HUES6 (cell line): ENCODE data around the gene CT45A1.
"Not testable (repeated sequence)": the region's sequence is repeated elsewhere in the genome, so short reads cannot be mapped to it uniquely, and the experiment has no call there.

Experiments used
- H3K27ac ChIP-seq: 2 replicates; pipeline ENCODE4 v1.7.0; 2013; ENCODE audit warnings: low read depth, mild to moderate bottlenecking, low read length, inconsistent platforms
- H3K27me3 ChIP-seq: 2 replicates; pipeline ENCODE4 v1.6.1; 2013; ENCODE audit warnings: low read length; ENCODE audit not compliant: control insufficient read depth, insufficient read depth
- H3K36me3 ChIP-seq: 2 replicates; pipeline ENCODE4 v1.6.1; 2013; ENCODE audit warnings: low read length; ENCODE audit not compliant: control insufficient read depth, insufficient read depth
- H3K4me1 ChIP-seq: 2 replicates; pipeline ENCODE4 v1.6.1; 2013; ENCODE audit warnings: low read length; ENCODE audit not compliant: control insufficient read depth, insufficient read depth
- H3K4me3 ChIP-seq: 2 replicates; pipeline ENCODE4 v1.5.1; 2013; ENCODE audit warnings: low read depth, low read length
- H3K9ac ChIP-seq: one replicate; pipeline ENCODE4 v1.6.1; 2013; ENCODE audit warnings: mild to moderate bottlenecking, low read length
- H3K9me3 ChIP-seq: 2 replicates; pipeline ENCODE4 v1.6.1; 2013; ENCODE audit warnings: low read depth, low read length; ENCODE audit not compliant: control insufficient read depth, insufficient read depth

The CT45A1 gene

GRCh38 chrX:135741192-135741715, 27.8 kb downstream of the CT45A1 start:
- Histone ChIP-seq H3K9ac (no peak overlapping the region), H3K4me1 (no peaks in the 10 kb centered on the region), H3K27me3 (no peaks in the 10 kb centered on the region), H3K27ac (no peak overlapping the region), H3K36me3 (no peaks in the 10 kb centered on the region), H3K4me3 (no peak overlapping the region), H3K9me3 (peaks cover 10% of the 10 kb centered on the region; the same call in 1 of the 2 replicates)

- not testable (repeated sequence) for H3K27ac ChIP-seq, H3K4me3 ChIP-seq, H3K4me1 ChIP-seq, H3K27me3 ChIP-seq, H3K36me3 ChIP-seq, H3K9ac ChIP-seq
- H3K9me3 ChIP-seq: peaks cover 10% of the 10 kb centered on the region; the same call in 1 of the 2 replicates
Measured at GRCh38 chrX:135744739-135745138, 31.3 kb downstream of the CT45A1 start.

GRCh38 chrX:135768091-135768490, 54.7 kb downstream of the CT45A1 start, which contains the start of gene CT45A3:
Gene CT45A3 (minus strand): TSS chrX:135768191. CDS start chrX:135764444, 3,747 bp downstream.
- not testable (repeated sequence) for H3K4me3 ChIP-seq, H3K27ac ChIP-seq, H3K9me3 ChIP-seq, H3K4me1 ChIP-seq, H3K27me3 ChIP-seq, H3K9ac ChIP-seq, H3K36me3 ChIP-seq
